AG04449 (cell line): ENCODE measurements around the gene GPATCH8.
"Not testable (repeated sequence)": the region's sequence is repeated elsewhere in the genome, so short reads cannot be mapped to it uniquely, and the experiment has no call there.

Experiments
- CTCF ChIA-PET: fragments of 350-600 bp; formaldehyde crosslinking; extraction: SDS; loops from one replicate; lab custom pipeline; 2021; ENCODE audit warnings: antibody characterized with exemption; lab: Yijun Ruan, JAX
- POLR2A ChIA-PET: fragments of 400-600, 350-600 bp; formaldehyde crosslinking; extraction: SDS; loops from one replicate; lab custom pipeline; 2020; ENCODE audit warnings: antibody characterized with exemption, inconsistent platforms; lab: Yijun Ruan, JAX
- DNase-seq: peaks from one replicate; pipeline ENCODE4 v3.0.0-alpha.2; 2010; ENCODE audit warnings: low read depth, low spot score
- H3K4me3 ChIP-seq: 2 replicates; pipeline ENCODE4 v1.5.1; 2011; ENCODE audit warnings: low read depth, mild to moderate bottlenecking, control low read depth, low read length
- CTCF ChIP-seq: IDR thresholded peaks from one replicate; pipeline ENCODE4 v1.5.1; 2011; ENCODE audit warnings: mild to moderate bottlenecking, moderate library complexity, low read length, control low read depth, inconsistent platforms; ENCODE audit not compliant: insufficient read depth; ENCODE audit errors: missing control alignments

The GPATCH8 gene

GRCh38 chr17:44372036-44372435 lies 131.2 kb downstream of the GPATCH8 start:
- no peak for TF ChIP-seq CTCF
- CTCF ChIA-PET: interaction anchor here (0.8 to 3.6 kb wide), 3 partner anchors 10 to 18 kb away, joined by 3 to 24 read pairs (median 4); partner anchors contain the start of gene FAM171A2
- POLR2A ChIA-PET: no interaction called here
- no peak for DNase-seq
- H3K4me3 ChIP-seq: no peak overlapping the region

- CTCF ChIA-PET: interaction anchor here (1.0 to 3.6 kb wide), 4 partner anchors 7 to 176 kb away, joined by 3 to 24 read pairs (median 5); partner anchors contain the start of gene FAM171A2
- H3K4me3 ChIP-seq, POLR2A ChIA-PET, DNase-seq: not testable (repeated sequence)
These were observed 133.7 kb downstream of the GPATCH8 start for GRCh38 chr17:44369414-44370023.

GRCh38 chr17:44368391-44369243 lies 134.6 kb downstream of the GPATCH8 start:
- POLR2A ChIA-PET, H3K4me3 ChIP-seq, DNase-seq: not testable (repeated sequence)
- CTCF ChIA-PET: interaction anchor here (1.0 to 10.9 kb wide), 4 partner anchors 17 to 175 kb away, joined by 3 to 165 read pairs (median 3); no protein-coding TSS in a partner anchor

- CTCF ChIA-PET: interaction anchor here (0.9 to 10.9 kb wide), 5 partner anchors 9 to 167 kb away, joined by 3 to 165 read pairs (median 7); no protein-coding TSS in a partner anchor
- POLR2A ChIA-PET: no interaction called here
- DNase-seq: no peak
- TF ChIP-seq CTCF: no peak
- no peak overlapping the region for H3K4me3 ChIP-seq
These were observed 135.8 kb downstream of the GPATCH8 start for GRCh38 chr17:44367231-44367979.

GRCh38 chr17:44365051-44365450 lies 138.2 kb downstream of the GPATCH8 start:
- POLR2A ChIA-PET: not testable (repeated sequence)
- CTCF ChIA-PET: interaction anchor here (0.6 to 10.9 kb wide), 8 partner anchors 10 to 248 kb away, joined by 3 to 165 read pairs (median 4); partner anchors contain the start of gene GRN

GRCh38 chr17:44363613-44364159 lies 139.5 kb downstream of the GPATCH8 start, which contains the start of gene FAM171A2:
FAM171A2 (minus strand) TSS chr17:44363853; CDS start chr17:44363714, 139 bp downstream.
- peak; percentile 64 for TF ChIP-seq CTCF
- ChIA-PET CTCF (interaction anchor here (0.6 to 10.9 kb wide), 32 partner anchors 8 to 486 kb away, joined by 3 to 165 read pairs (median 4); partner anchors contain the start of gene GRN), POLR2A (no interaction called here)
- no peak for DNase-seq
- H3K4me3 ChIP-seq: peak within 1 kb of the TSS; percentile 70

More at GRCh38 chr17:44365051-44365450, 138.2 kb downstream of the GPATCH8 start:
- H3K4me3 ChIP-seq, DNase-seq: not testable (repeated sequence)
